A549 (cell line): ENCODE results near the gene PRSS36. TPM values are rescaled to one million over a fixed set of nuclear protein-coding genes. Genes with fewer than 3 reads are reported as not detected.

Source experiments
- ATAC-seq, 2 experiments: fragments of 200-7000 bp in 1 of 2; fragments of >200 bp in 1 of 2; cut with Nextera tagmentation in 1 of 2; cut with Tn5 transposase in 1 of 2; 3 replicates each; pipeline versions ENCODE4 v1.8.0 to v1.9.1; 2018 to 2020; ENCODE audit warnings: mild to moderate bottlenecking in 1 of 2, moderate library complexity in 1 of 2
- CTCF ChIA-PET: fragments of 300-600 bp; sonication (Branson Sonifier 250); formaldehyde crosslinking; extraction: SDS; loops from one replicate; lab custom pipeline; 2021; ENCODE audit warnings: antibody characterized with exemption, inconsistent platforms; lab: Yijun Ruan, JAX
- POLR2A ChIA-PET: fragments of 350-600 bp; formaldehyde crosslinking; extraction: SDS; loops from one replicate; lab custom pipeline; 2021; ENCODE audit warnings: antibody characterized with exemption, inconsistent platforms; lab: Yijun Ruan, JAX
- DNase-seq, 2 experiments: peaks; one replicate each; pipeline versions ENCODE4 v3.0.0 to v3.0.0-alpha.2; 2011 to 2016; ENCODE audit warnings: low read depth in 1 of 2, low spot score in 1 of 2
- FAIRE-seq: peaks from 2 replicates; lab custom pipeline; 2011; peaks lifted over from hg19 to GRCh38; lab: Jason Lieb, UNC
- H3K27ac ChIP-seq, 2 experiments: fragments of >200 bp; sonication (Bioruptor Twin); formaldehyde crosslinking; 3 replicates each; pipeline ENCODE4 v1.5.1; 2016 to 2017
- H3K4me1 ChIP-seq: fragments of >200 bp; sonication (Bioruptor Twin); formaldehyde crosslinking; 3 replicates; pipeline ENCODE4 v1.6.1; 2016
- H3K4me2 ChIP-seq: fragments of >200 bp; sonication (Bioruptor Twin); formaldehyde crosslinking; 3 replicates; pipeline ENCODE4 v1.6.1; 2016
- H3K4me3 ChIP-seq: fragments of >200 bp; sonication (Bioruptor Twin); formaldehyde crosslinking; 3 replicates; pipeline ENCODE4 v1.5.1; 2016
- H3K9me3 ChIP-seq: fragments of >200 bp; sonication (Bioruptor Twin); formaldehyde crosslinking; 3 replicates; pipeline ENCODE4 v1.6.1; 2016
- CEBPB ChIP-seq, 2 experiments: fragments of >200 bp in 1 of 2; sonication (Bioruptor Twin) in 1 of 2; formaldehyde crosslinking in 1 of 2; IDR thresholded peaks; 2 replicates each; pipeline ENCODE4 v1.6.1; 2012 to 2016
- CTCF ChIP-seq: fragments of >200 bp; sonication (Bioruptor Twin); formaldehyde crosslinking; IDR thresholded peaks from 3 replicates; pipeline ENCODE4 v1.5.1; 2016
- EHF ChIP-seq: fragments of 250-450 bp; sonication (Bioruptor Pico); IDR thresholded peaks from 2 replicates; pipeline ENCODE4 v1.5.0; 2020; ENCODE audit warnings: mild to moderate bottlenecking
- FOSB ChIP-seq: fragments of 250-450 bp; sonication (Bioruptor Pico); IDR thresholded peaks from 2 replicates; pipeline ENCODE4 v1.5.0; 2020; ENCODE audit warnings: mild to moderate bottlenecking, moderate library complexity
- FOSL2 ChIP-seq, 2 experiments: fragments of 450-650 bp in 1 of 2; fragments of >200 bp in 1 of 2; sonication (Bioruptor Twin) in 1 of 2; formaldehyde crosslinking; IDR thresholded peaks; 2 replicates each; pipeline versions ENCODE4 v1.5.0 to v1.6.1; 2016 to 2020; ENCODE audit warnings: mild to moderate bottlenecking in 1 of 2, moderate library complexity in 1 of 2
- HOXB13 ChIP-seq: fragments of 250-450 bp; sonication (Bioruptor Pico); IDR thresholded peaks from 2 replicates; pipeline ENCODE4 v1.5.0; 2020; ENCODE audit warnings: low read depth, mild to moderate bottlenecking, moderate library complexity
- HOXB5 ChIP-seq: fragments of 250-450 bp; sonication (Bioruptor Pico); IDR thresholded peaks from 2 replicates; pipeline ENCODE4 v1.5.0; 2020; ENCODE audit warnings: mild to moderate bottlenecking, moderate library complexity
- JUN ChIP-seq, 2 experiments: fragments of >200 bp; sonication (Bioruptor Twin); formaldehyde crosslinking; IDR thresholded peaks; 2 replicates in 1 of 2; 3 replicates in 1 of 2; pipeline ENCODE4 v1.6.1; 2016 to 2017
- KDM1A ChIP-seq: fragments of 200-600 bp; sonication (generic); IDR thresholded peaks from 2 replicates; pipeline ENCODE4 v1.6.1; 2016; ENCODE audit warnings: low read depth, mild to moderate bottlenecking
- KDM5A ChIP-seq: fragments of 200-600 bp; sonication (generic); IDR thresholded peaks from 2 replicates; pipeline ENCODE4 v1.6.1; 2016; ENCODE audit warnings: antibody characterized with exemption, mild to moderate bottlenecking
- MYC ChIP-seq: IDR thresholded peaks from 2 replicates; pipeline ENCODE4 v1.6.1; 2012; ENCODE audit warnings: mild to moderate bottlenecking, inconsistent platforms, low read length, improper control_type of control experiment, borderline replicate concordance
- NFE2L2 ChIP-seq: fragments of 150-350 bp; conservative IDR thresholded peaks from 2 replicates; pipeline ENCODE4 v1.6.1; 2014; ENCODE audit warnings: low read length
- PHF8 ChIP-seq: fragments of 200-600 bp; sonication (generic); IDR thresholded peaks from 2 replicates; pipeline ENCODE4 v1.6.1; 2016; ENCODE audit warnings: low read depth, mild to moderate bottlenecking, antibody characterized with exemption, moderate library complexity, borderline replicate concordance
- RAD21 ChIP-seq, 2 experiments: fragments of >200 bp in 1 of 2; sonication (Bioruptor Twin) in 1 of 2; formaldehyde crosslinking in 1 of 2; IDR thresholded peaks in 1 of 2; conservative IDR thresholded peaks in 1 of 2; 2 replicates in 1 of 2; 3 replicates in 1 of 2; pipeline ENCODE4 v1.6.1; 2012 to 2018; ENCODE audit warnings: inconsistent platforms in 1 of 2
- RARB ChIP-seq: fragments of 250-450 bp; sonication (Bioruptor Pico); IDR thresholded peaks from 2 replicates; pipeline ENCODE4 v1.8.0; 2021; ENCODE audit warnings: mild to moderate bottlenecking, moderate library complexity
- RCOR1 ChIP-seq: fragments of 150-350 bp; IDR thresholded peaks from 2 replicates; pipeline ENCODE4 v1.6.1; 2014; ENCODE audit warnings: antibody characterized with exemption, low read length, low read depth
- RFX5 ChIP-seq: fragments of 450-650 bp; IDR thresholded peaks from 2 replicates; pipeline ENCODE4 v1.7.1; 2014; ENCODE audit warnings: antibody characterized with exemption, mild to moderate bottlenecking, moderate library complexity
- SREBF2 ChIP-seq: fragments of 450-650 bp; IDR thresholded peaks from 2 replicates; pipeline ENCODE4 v1.6.1; 2014; ENCODE audit warnings: mild to moderate bottlenecking, moderate library complexity
- ZC3H11A ChIP-seq: fragments of 450-650 bp; IDR thresholded peaks from 2 replicates; pipeline ENCODE4 v1.6.1; 2014; ENCODE audit warnings: antibody characterized with exemption, mild to moderate bottlenecking
- ZNF302 ChIP-seq: fragments of 250-450 bp; sonication (Bioruptor Pico); IDR thresholded peaks from 2 replicates; pipeline ENCODE4 v1.9.0; 2021; ENCODE audit warnings: inconsistent platforms, mild to moderate bottlenecking, moderate library complexity
- WGBS: methylation state at CpG from one replicate; pipeline ENCODE4 v1.1.6; 2017; ENCODE audit errors: missing lambda C conversion rate; 5-methylcytosine and 5-hydroxymethylcytosine counted together
- polyA plus RNA-seq, 4 experiments: library from polyadenylated mRNA; depleted of rRNA in 3 of 4; stranded (reverse); fragments of >200 nt; fragmentation: RNase III in 1 of 4; extraction: RNeasy Plus Mini Kit Qiagen cat#74134 plus additional on column Dnase treatment in 1 of 4; gene quantifications; 2 replicates in 3 of 4; 3 replicates in 1 of 4; pipeline ENCODE4 v1.2.3, GENCODE V29; 2011 to 2017
- TF ChIP-seq, protein P1 (sequence below): IDR thresholded peaks from 2 replicates; pipeline ENCODE4 v1.6.1; 2012

The PRSS36 gene
- polyA plus RNA-seq, 2 of the 4 experiments (the other 2 are of a cell fraction): 0.41 to 0.75 TPM

DNA sequence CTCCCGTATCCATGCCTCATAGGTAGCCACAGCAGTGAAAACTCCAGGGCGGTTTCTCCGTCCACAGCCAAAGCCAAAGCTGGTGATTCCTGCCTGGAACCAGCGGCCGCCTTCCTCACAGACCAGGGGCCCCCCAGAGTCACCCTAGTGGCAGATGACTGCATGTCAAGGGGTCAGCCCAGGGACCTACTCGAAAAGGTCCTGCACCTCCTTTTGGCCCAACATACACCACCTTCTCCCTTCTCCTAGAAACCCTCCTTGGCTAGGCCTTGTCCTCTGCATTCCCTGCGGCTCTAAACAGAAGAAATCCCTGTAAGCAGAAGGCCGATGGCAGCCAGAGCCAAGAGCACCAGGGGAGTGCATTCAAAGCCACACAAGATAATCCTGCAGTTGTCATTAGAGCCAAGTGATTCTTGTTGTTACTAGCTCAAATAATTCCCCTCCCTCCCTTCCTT is 6.1 kb downstream of the PRSS36 start:
- TF ChIP-seq FOSL2 (IDR thresholded peaks at IDR 0.05) (no peak), FOSL2 (CRISPR knock-in tag; IDR thresholded peaks at IDR 0.05) (no peak), RCOR1 (no peak), FOSB (CRISPR knock-in tag) (no peak), CTCF (no peak), KDM5A (no peak), ZNF302 (no peak), SREBF2 (no peak)
- ATAC-seq (no peak), FAIRE-seq (no peak), DNase-seq (no peak)
- H3K27ac ChIP-seq: no peak overlapping the region
- peaks cover 23% of the 10 kb centered on the region for H3K4me1 ChIP-seq
- H3K4me3 ChIP-seq: no peak overlapping the region
- CTCF ChIA-PET: interaction anchor here (1.4 to 6.8 kb wide), 10 partner anchors 14 to 190 kb away, joined by 3 to 166 read pairs (median 14); partner anchors contain the start of genes HSD3B7, KAT8, ZNF646 and ZNF668
- H3K9me3 ChIP-seq: no peaks in the 10 kb centered on the region
- 94% methylated on average over 8 of the region's 8 CpGs for WGBS
- H3K4me2 ChIP-seq: no peak overlapping the region
- POLR2A ChIA-PET: interaction anchor here (2.1 to 2.9 kb wide), 3 partner anchors 26 to 158 kb away, joined by 11 to 73 read pairs (median 23); partner anchors contain the start of genes HSD3B7, KAT8, ZNF646 and ZNF668

DNA sequence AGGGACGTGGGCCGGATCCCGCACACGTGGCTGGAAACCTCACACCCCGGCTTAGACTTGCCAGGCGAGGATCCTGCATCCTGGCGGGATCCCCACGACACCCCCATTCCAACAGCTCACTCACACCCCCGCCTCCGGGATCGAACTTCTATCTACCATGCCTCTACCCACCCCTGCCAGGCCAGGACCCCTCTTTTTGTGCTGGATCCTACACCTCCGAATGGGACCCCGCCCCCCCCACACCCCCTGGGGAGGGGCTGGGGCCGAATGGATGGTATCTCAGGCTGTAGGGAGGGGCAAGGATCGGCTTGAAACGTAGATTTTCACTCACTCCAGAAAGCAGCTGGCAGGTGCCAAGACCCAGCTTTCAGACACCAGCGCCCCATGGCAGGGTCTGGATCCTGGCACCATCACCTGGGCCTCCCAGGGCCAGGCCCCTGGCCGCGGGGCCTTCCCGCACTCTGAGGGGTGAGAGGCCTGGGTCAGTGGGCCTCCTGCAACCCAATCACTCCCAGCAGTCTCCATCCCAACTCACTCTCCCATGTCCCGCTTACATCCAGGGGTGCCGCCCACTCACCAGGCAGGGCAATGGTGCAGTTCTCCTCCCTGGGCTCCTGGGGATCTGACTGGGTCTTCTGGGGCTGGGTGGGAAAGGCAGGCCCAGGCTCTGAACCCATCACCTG is 6.7 kb downstream of the PRSS36 start:
- FAIRE-seq: no peak
- H3K27ac ChIP-seq: peak overlapping the region; percentile 90 to 95
- no peak; a peak in 1 of 6 replicates for ATAC-seq
- 88% methylated on average over 18 of the region's 22 CpGs for WGBS
- H3K9me3 ChIP-seq: no peaks in the 10 kb centered on the region
- TF ChIP-seq PHF8 (0 out of 2 replicates have a peak, but pooled peaks have one; percentile 4), KDM1A (no peak)
- H3K4me1 ChIP-seq: peaks cover 29% of the 10 kb centered on the region
- H3K4me3 ChIP-seq: peak overlapping the region; percentile 50; the same call in 2 of the 3 replicates
- H3K4me2 ChIP-seq: peak overlapping the region; percentile 98
- DNase-seq: no peak
- ChIA-PET CTCF (interaction anchor here (0.6 to 6.8 kb wide), 61 partner anchors 9 to 725 kb away, joined by 3 to 166 read pairs (median 5); partner anchors contain the start of genes HSD3B7, KAT8, PYCARD and VKORC1), POLR2A (interaction anchor here (1.0 to 2.9 kb wide), 13 partner anchors 10 to 316 kb away, joined by 3 to 73 read pairs (median 7); partner anchors contain the start of genes ARMC5, FUS, HSD3B7 and KAT8)

DNA sequence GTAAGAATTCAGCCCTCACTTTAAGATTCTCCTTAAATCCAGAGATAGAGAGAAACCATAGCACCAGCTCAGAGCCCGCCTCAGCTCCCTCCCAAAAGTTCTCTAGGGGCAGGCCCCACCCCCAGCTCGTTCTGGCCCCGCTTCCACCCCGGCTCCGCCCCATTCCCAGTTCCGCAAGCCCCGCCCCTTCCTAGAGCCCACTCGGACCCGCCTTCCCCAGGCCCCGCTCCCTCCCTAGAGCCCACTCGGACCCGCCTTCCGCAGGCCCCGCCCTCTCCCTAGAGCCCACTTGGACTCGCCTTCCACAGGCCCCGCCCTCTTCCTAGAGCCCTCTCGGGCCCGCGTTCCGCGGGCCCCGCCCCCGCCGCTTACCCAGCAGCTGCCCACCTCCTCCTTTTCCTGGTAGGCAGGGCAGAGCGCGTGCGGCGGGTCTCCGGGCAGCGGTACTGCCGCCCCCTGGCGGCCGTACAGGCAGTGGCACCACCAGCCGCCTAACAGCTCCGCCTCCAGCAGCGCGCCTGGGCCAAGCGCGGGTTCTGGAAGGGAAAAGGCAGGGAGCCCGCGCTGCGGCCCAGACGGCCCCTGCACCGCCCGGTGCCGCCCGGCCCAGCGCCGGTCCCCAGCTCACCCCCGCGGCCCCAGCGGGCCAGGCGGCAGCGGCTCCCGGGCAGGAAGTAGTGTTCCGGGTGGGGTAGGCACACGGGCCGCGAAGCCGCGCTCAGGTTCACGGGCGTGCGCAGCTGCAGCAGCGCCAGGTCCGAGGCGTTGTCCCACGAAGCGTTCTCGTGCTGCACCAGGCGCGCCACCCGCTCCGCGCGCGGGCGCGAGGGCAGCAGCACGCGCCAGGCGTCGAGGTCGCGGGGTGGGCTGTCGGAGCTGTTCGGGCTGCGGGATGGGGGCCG is 7.5 kb downstream of the PRSS36 start:
- Histone ChIP-seq H3K9me3 (no peaks in the 10 kb centered on the region), H3K27ac (peak overlapping the region; percentile 90 to 95), H3K4me1 (peaks cover 30% of the 10 kb centered on the region), H3K4me2 (peak overlapping the region; percentile 98), H3K4me3 (peak overlapping the region; percentile 50)
- ATAC-seq (peak; percentile 82 to 89), FAIRE-seq (no peak), DNase-seq (peak; percentile 97 to 99)
- ChIA-PET CTCF (interaction anchor here (0.6 to 6.8 kb wide), 72 partner anchors 8 to 726 kb away, joined by 3 to 166 read pairs (median 5); partner anchors contain the start of genes HSD3B7, KAT8, PYCARD and VKORC1), POLR2A (interaction anchor here (0.5 to 2.9 kb wide), 28 partner anchors 9 to 318 kb away, joined by 3 to 73 read pairs (median 4); partner anchors contain the start of genes ARMC5, FUS, HSD3B7 and KAT8)
- 2% methylated on average over 34 of the region's 89 CpGs for WGBS
- TF ChIP-seq RAD21 (conservative IDR thresholded peaks at IDR 0.05 in 1 of 2, IDR thresholded peaks at IDR 0.05 in 1 of 2): peak; percentile 69 to 88
- TF ChIP-seq RFX5: no peak
- TF ChIP-seq EHF (CRISPR knock-in tag): no peak
- 0 out of 2 replicates have a peak, but pooled peaks have one; percentile 63 for TF ChIP-seq HOXB13 (CRISPR knock-in tag)
- peak; percentile 96 for TF ChIP-seq MYC
- TF ChIP-seq RARB (CRISPR knock-in tag): no peak
- no peak for TF ChIP-seq ZC3H11A
- TF ChIP-seq HOXB5 (CRISPR knock-in tag): peak; percentile 46; the same call in 1 of the 2 replicates
- TF ChIP-seq JUN (IDR thresholded peaks at IDR 0.05): peak in 1 of 2 experiments; percentile 60; a peak in 1 of 5 replicates
- no peak for TF ChIP-seq CEBPB (IDR thresholded peaks at IDR 0.05)
- TF ChIP-seq, protein P1, sequence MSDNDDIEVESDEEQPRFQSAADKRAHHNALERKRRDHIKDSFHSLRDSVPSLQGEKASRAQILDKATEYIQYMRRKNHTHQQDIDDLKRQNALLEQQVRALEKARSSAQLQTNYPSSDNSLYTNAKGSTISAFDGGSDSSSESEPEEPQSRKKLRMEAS: peak; percentile 90
- TF ChIP-seq CTCF: peak; percentile 96
- TF ChIP-seq NFE2L2: no peak
